Endodermal cell (in vitro differentiated cells): ENCODE data around the gene MBD3. TPM values are rescaled to one million over a fixed set of nuclear protein-coding genes. Genes with fewer than 3 reads are reported as not detected.

Experiments
- DNase-seq: peaks from one replicate; pipeline ENCODE4 v3.0.0-alpha.2; 2017
- H3K27ac ChIP-seq: 2 replicates; pipeline ENCODE4 v1.5.1; 2013; ENCODE audit warnings: mild to moderate bottlenecking, low read depth, low read length, moderate library complexity
- H3K27me3 ChIP-seq: 2 replicates; pipeline ENCODE4 v1.6.1; 2013; ENCODE audit warnings: mild to moderate bottlenecking, low read length, moderate library complexity; ENCODE audit not compliant: insufficient read depth, control insufficient read depth, poor library complexity, severe bottlenecking
- H3K36me3 ChIP-seq: 2 replicates; pipeline ENCODE4 v1.7.0; 2013; ENCODE audit warnings: mild to moderate bottlenecking, low read length, moderate library complexity; ENCODE audit not compliant: control insufficient read depth, insufficient read depth
- H3K4me1 ChIP-seq: one replicate; pipeline ENCODE4 v1.7.0; 2013; ENCODE audit warnings: low read length; ENCODE audit not compliant: control insufficient read depth, insufficient read depth
- H3K4me3 ChIP-seq: 2 replicates; pipeline ENCODE4 v1.5.1; 2013; ENCODE audit warnings: mild to moderate bottlenecking, low read length, moderate library complexity
- H3K9ac ChIP-seq: 2 replicates; pipeline ENCODE4 v1.6.1; 2013; ENCODE audit warnings: mild to moderate bottlenecking, low read length, moderate library complexity; ENCODE audit not compliant: poor library complexity, severe bottlenecking; ENCODE audit errors: extremely low read depth
- H3K9me3 ChIP-seq: 2 replicates; pipeline ENCODE4 v1.6.1; 2013; ENCODE audit warnings: mild to moderate bottlenecking, low read length, moderate library complexity; ENCODE audit not compliant: control insufficient read depth
- H3K27ac Mint-ChIP-seq: 2 replicates; pipeline ENCODE4 v1.8.0; 2020; ENCODE audit warnings: mixed read lengths
- H3K27me3 Mint-ChIP-seq: 2 replicates; pipeline ENCODE4 v1.8.0; 2021; ENCODE audit warnings: mild to moderate bottlenecking, mixed read lengths; ENCODE audit not compliant: insufficient read depth
- H3K36me3 Mint-ChIP-seq: 2 replicates; pipeline ENCODE4 v1.8.0; 2020; ENCODE audit warnings: low read depth, mixed read lengths
- H3K4me1 Mint-ChIP-seq: 2 replicates; pipeline ENCODE4 v1.8.0; 2020; ENCODE audit warnings: mixed read lengths
- H3K4me3 Mint-ChIP-seq: 2 replicates; pipeline ENCODE4 v1.8.0; 2020; ENCODE audit warnings: mild to moderate bottlenecking, moderate library complexity, mixed read lengths
- H3K9me3 Mint-ChIP-seq: 2 replicates; pipeline ENCODE4 v1.8.0; 2020; ENCODE audit warnings: mild to moderate bottlenecking, mixed read lengths
- WGBS, 2 experiments: methylation state at CpG; one replicate each; pipeline versions ENCODE4 v1.1.5 to v1.1.7; 2013; ENCODE audit warnings: missing lambda C conversion rate in 2 of 2, mixed read lengths in 1 of 2; ENCODE audit not compliant: insufficient coverage in 1 of 2, insufficient read length in 1 of 2; 5-methylcytosine and 5-hydroxymethylcytosine counted together
- total RNA-seq, 2 donors: library from RNA; stranded (reverse); fragmentation: NEBNext Ultra II Directional in 1 of 2; extraction: Animal tissue kit (Norgen Biotek cat#: 25700) in 1 of 2; gene quantifications; 2 replicates in 1 of 2; 3 replicates in 1 of 2; pipeline ENCODE4 v1.2.1, GENCODE V29; 2021
- TF ChIP-seq, protein P1 (sequence below): fragments of 200-600 bp; sonication (generic); conservative IDR thresholded peaks from 2 replicates; pipeline ENCODE4 v1.5.0; 2021; ENCODE audit warnings: antibody characterized with exemption, mild to moderate bottlenecking

MBD3 gene
- total RNA-seq, 2 donors from 2014 or later = 108 TPM

DNA sequence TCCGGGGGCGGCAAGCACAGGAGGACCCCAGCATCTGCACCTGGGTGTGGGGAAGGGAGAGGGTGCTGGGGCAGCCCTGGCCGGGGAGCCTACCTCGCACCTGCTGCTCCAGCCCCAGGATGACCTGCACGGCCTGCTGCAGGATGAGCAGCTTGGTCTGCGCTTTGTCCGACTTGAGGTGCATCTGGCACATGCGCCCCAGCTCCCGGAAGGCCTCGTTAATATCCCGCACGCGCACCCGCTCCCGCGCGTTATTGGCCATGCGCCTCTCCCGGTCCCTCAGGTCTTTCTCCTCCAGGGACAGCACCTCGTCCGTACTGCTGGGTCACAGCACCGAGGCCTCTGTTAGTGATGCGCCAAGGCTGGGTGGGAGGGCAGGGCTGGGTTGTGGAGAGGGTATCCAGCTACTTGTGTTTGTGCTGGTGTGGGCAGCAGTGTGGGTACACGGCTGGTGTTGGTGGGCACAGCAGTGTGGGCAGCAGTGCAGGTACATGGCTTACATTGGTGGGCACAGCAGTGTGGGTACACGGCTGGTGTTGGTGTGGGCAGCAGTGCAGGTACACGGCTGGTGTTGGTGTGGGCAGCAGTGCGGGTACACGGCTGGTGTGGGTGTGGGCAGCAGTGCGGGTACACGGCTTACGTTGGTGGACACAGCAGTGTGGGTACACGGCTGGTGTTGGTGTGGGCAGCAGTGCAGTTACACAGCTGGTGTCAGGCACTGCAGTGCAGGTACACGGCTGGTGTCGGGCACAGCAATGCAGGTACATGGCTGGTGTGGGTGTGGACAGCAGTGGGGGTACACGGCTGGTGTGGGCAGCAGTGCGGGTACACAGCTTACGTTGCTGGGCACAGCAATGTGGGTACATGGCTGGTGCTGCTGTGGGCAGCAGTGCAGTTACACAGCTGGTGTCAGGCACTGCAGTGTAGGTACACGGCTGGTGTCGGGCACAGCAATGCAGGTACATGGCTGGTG is 19.7 kb upstream of the MBD3 start:
- no peaks in the 10 kb centered on the region for H3K4me1 ChIP-seq
- H3K4me3 ChIP-seq = no peak overlapping the region
- no peaks in the 10 kb centered on the region for H3K9me3 Mint-ChIP-seq
- no peaks in the 10 kb centered on the region for H3K27me3 ChIP-seq
- H3K27ac Mint-ChIP-seq = no peak overlapping the region
- no peak overlapping the region for H3K9ac ChIP-seq
- DNase-seq = no peak
- 93% methylated on average over 14 to 39 of the region's 39 CpGs for WGBS, 2 experiments
- H3K36me3 Mint-ChIP-seq = peaks cover 65% of the 10 kb centered on the region
- H3K4me1 Mint-ChIP-seq = no peaks in the 10 kb centered on the region
- H3K4me3 Mint-ChIP-seq = no peak overlapping the region
- TF ChIP-seq, protein P1, sequence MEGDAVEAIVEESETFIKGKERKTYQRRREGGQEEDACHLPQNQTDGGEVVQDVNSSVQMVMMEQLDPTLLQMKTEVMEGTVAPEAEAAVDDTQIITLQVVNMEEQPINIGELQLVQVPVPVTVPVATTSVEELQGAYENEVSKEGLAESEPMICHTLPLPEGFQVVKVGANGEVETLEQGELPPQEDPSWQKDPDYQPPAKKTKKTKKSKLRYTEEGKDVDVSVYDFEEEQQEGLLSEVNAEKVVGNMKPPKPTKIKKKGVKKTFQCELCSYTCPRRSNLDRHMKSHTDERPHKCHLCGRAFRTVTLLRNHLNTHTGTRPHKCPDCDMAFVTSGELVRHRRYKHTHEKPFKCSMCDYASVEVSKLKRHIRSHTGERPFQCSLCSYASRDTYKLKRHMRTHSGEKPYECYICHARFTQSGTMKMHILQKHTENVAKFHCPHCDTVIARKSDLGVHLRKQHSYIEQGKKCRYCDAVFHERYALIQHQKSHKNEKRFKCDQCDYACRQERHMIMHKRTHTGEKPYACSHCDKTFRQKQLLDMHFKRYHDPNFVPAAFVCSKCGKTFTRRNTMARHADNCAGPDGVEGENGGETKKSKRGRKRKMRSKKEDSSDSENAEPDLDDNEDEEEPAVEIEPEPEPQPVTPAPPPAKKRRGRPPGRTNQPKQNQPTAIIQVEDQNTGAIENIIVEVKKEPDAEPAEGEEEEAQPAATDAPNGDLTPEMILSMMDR = no peak
- H3K27me3 Mint-ChIP-seq = no peaks in the 10 kb centered on the region
- peaks cover 56% of the 10 kb centered on the region for H3K36me3 ChIP-seq
- no peaks in the 10 kb centered on the region for H3K9me3 ChIP-seq
- H3K27ac ChIP-seq = no peak overlapping the region

DNA sequence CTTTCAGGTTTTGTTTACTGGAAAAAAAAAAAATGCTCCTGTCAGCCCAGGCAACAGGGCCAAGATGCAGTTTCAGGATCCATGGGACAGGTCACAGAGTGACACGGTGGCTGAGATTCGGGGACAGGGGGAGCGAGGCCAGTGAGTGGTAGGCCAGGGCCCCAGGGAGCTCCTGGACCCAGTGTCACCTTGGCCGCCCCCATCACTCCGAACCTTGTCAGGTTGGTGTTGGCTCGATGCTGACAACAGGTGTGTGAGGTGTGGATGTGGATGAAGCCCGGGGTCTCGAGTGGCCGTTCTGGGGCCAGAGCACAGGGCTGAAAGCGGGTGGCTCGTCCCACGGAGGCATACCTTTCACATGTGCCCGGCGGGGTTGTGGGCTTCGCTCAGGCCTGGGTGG is 18.7 kb upstream of the MBD3 start:
- Mint-ChIP-seq H3K27me3 (no peaks in the 10 kb centered on the region), H3K27ac (no peak overlapping the region), H3K36me3 (peaks cover 54% of the 10 kb centered on the region), H3K9me3 (no peaks in the 10 kb centered on the region), H3K4me3 (no peak overlapping the region), H3K4me1 (no peaks in the 10 kb centered on the region)
- H3K4me1 ChIP-seq = no peaks in the 10 kb centered on the region
- H3K9me3 ChIP-seq = no peaks in the 10 kb centered on the region
- peaks cover 46% of the 10 kb centered on the region for H3K36me3 ChIP-seq
- no peak overlapping the region for H3K4me3 ChIP-seq
- DNase-seq = no peak
- H3K27ac ChIP-seq = no peak overlapping the region
- TF ChIP-seq, protein P1 = no peak
- WGBS, 2 experiments = 94 to 99% methylated on average over 10 to 15 of the region's 15 CpGs
- no peaks in the 10 kb centered on the region for H3K27me3 ChIP-seq
- no peak overlapping the region for H3K9ac ChIP-seq

DNA sequence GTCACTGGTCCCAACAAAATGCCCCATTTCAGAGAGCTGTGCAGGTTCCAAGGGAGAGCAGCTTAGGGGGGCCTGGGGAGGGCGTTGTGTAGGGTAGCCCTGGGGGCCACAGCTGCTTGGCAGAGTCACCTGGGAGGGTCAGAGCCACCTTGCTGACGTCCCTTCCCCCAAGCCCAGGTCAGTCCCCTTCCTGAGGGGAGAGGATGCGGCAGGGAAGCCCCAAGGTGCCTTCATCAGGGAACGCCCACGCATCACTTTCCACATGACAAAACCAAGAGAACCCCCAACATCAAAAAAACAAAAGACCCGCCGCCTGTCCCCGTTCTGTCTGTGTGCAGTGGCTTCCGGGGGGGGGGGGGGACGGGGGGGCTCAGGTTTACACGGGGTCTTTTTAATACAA is 17.9 kb upstream of the MBD3 start:
- no peak overlapping the region for H3K4me3 Mint-ChIP-seq
- H3K9me3 Mint-ChIP-seq = no peaks in the 10 kb centered on the region
- peaks cover 48% of the 10 kb centered on the region for H3K36me3 Mint-ChIP-seq
- H3K4me1 Mint-ChIP-seq = peaks cover 3% of the 10 kb centered on the region
- peaks cover 38% of the 10 kb centered on the region for H3K36me3 ChIP-seq
- H3K27ac ChIP-seq = no peak overlapping the region
- no peaks in the 10 kb centered on the region for H3K27me3 Mint-ChIP-seq
- TF ChIP-seq, protein P1 = no peak
- no peak overlapping the region for H3K9ac ChIP-seq
- no peak overlapping the region for H3K4me3 ChIP-seq
- 88 to 97% methylated on average over 5 to 7 of the region's 11 CpGs for WGBS, 2 experiments
- no peaks in the 10 kb centered on the region for H3K9me3 ChIP-seq
- H3K27me3 ChIP-seq = no peaks in the 10 kb centered on the region
- DNase-seq = no peak
- peaks cover 5% of the 10 kb centered on the region for H3K4me1 ChIP-seq
- H3K27ac Mint-ChIP-seq = no peak overlapping the region
